Activated T-helper 2 cell treated with anti-CD3 and anti-CD28 coated beads, Interferon-gamma antibody, Interleukin-2, Interleukin-4, amounts not matched to agents 10 μg/mL and 5 μg/mL and 100 μg/mL, durations not matched to agents 14 hours and 24 hours and 36 hours (primary cell): Measurements from ENCODE around the gene ASL. TPM values are rescaled to one million over a fixed set of nuclear protein-coding genes. Genes with fewer than 3 reads are reported as not detected.
"Not testable (repeated sequence)": the region's sequence is repeated elsewhere in the genome, so short reads cannot be mapped to it uniquely, and the experiment has no call there.

Experiments
- DNase-seq: peaks from one replicate; pipeline ENCODE4 v3.0.0; 2021; ENCODE audit warnings: low spot score
- H3K27ac Mint-ChIP-seq: one replicate; pipeline ENCODE4 v1.8.0; 2021; ENCODE audit warnings: mixed read lengths
- H3K27me3 Mint-ChIP-seq: one replicate; pipeline ENCODE4 v1.8.0; 2021; ENCODE audit warnings: low read depth, mixed read lengths
- H3K36me3 Mint-ChIP-seq: one replicate; pipeline ENCODE4 v1.8.0; 2021; ENCODE audit warnings: low read depth, mixed read lengths
- H3K4me1 Mint-ChIP-seq: one replicate; pipeline ENCODE4 v1.8.0; 2021; ENCODE audit warnings: low read depth, mixed read lengths
- H3K4me3 Mint-ChIP-seq: one replicate; pipeline ENCODE4 v1.8.0; 2021; ENCODE audit warnings: low read depth, mild to moderate bottlenecking, moderate library complexity, mixed read lengths
- H3K9me3 Mint-ChIP-seq: one replicate; pipeline ENCODE4 v1.8.0; 2021; ENCODE audit warnings: mixed read lengths
- intact Hi-C: fragments of 100-400 bp; cut with micrococcal nuclease; formaldehyde crosslinking; loops from one replicate; pipeline ENCODE4 v1.15.1; 2023
- total RNA-seq: library from RNA; stranded (reverse); gene quantifications from 2 replicates; pipeline ENCODE4 v1.2.3, GENCODE V29; 2022

Gene ASL
- total RNA-seq, 1 donor from 2014 or later: 49.1 TPM

DNA sequence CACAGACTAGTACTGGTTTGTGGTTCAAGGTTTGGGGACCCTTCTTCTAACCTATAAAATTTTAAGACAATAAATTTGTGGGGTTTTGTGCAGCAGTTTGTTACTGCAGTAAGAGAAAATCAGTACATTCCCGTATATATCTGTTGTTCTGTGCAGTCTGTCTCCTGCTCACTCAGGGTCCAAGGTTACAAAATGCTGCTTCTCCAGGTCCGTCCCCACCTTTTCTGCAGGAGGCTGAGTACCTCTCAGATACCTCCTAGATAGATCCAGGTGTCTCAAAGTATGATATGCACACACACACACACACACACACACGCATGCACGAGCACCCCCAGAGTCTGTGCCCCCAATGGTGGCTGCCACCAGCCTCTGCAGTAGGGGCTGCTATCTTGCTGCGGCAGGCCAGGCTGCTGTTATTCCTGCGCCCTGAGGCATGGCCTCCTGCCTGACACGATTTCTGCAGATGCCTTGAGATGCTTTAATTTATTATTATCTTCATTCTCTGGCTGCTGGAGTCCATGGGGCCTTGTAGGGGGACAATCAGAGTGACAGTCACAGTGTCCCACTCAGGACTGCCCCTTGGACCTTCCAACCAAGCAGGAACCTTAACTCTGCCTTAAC is 25.2 kb upstream of the ASL start:
- no peaks in the 10 kb centered on the region for H3K36me3 Mint-ChIP-seq
- H3K4me1 Mint-ChIP-seq: no peaks in the 10 kb centered on the region
- intact Hi-C loops: no loop called here
- H3K9me3 Mint-ChIP-seq: no peaks in the 10 kb centered on the region
- H3K27ac Mint-ChIP-seq: no peak overlapping the region
- H3K27me3 Mint-ChIP-seq: peaks cover under 1% of the 10 kb centered on the region
- DNase-seq: no peak
- no peak overlapping the region for H3K4me3 Mint-ChIP-seq

- no peak for DNase-seq
- Mint-ChIP-seq H3K27ac (no peak overlapping the region), H3K36me3 (no peaks in the 10 kb centered on the region)
These were observed 24.6 kb upstream of the ASL start for GRCh38 chr7:66050990-66051448.

DNA sequence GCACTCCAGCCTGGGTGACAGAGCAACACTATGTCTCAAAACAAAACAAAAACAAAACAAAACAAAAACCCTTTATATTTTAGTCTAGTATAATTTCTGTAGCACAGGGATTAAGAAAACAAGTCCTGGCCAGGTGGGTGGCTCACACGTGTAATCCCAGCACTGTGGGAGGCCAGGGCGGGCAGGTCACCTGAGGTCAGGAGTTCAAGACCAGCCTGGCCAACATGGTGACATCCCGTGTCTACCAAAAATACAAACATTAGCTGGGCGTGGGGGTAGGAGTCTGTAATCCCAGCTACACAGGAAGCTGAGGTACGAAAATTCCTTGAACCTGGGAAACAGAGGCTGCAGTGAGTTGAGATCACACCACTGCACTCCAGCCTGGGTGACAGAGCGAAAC is 23.2 kb upstream of the ASL start:
- no peaks in the 10 kb centered on the region for H3K4me1 Mint-ChIP-seq
- intact Hi-C loops: no loop called here
- H3K4me3 Mint-ChIP-seq: no peak overlapping the region
- no peak overlapping the region for H3K27ac Mint-ChIP-seq
- no peaks in the 10 kb centered on the region for H3K9me3 Mint-ChIP-seq
- no peaks in the 10 kb centered on the region for H3K27me3 Mint-ChIP-seq
- DNase-seq: no peak
- H3K36me3 Mint-ChIP-seq: no peaks in the 10 kb centered on the region

More at GRCh38 chr7:66050990-66051448, 24.6 kb upstream of the ASL start:
- H3K4me3 Mint-ChIP-seq: no peak overlapping the region
- no peaks in the 10 kb centered on the region for H3K4me1 Mint-ChIP-seq
- no peaks in the 10 kb centered on the region for H3K27me3 Mint-ChIP-seq
- no peaks in the 10 kb centered on the region for H3K9me3 Mint-ChIP-seq
- intact Hi-C loops: no loop called here

- no peaks in the 10 kb centered on the region for H3K27me3 Mint-ChIP-seq
- no peak overlapping the region for H3K27ac Mint-ChIP-seq
- intact Hi-C loops: no loop called here
- no peaks in the 10 kb centered on the region for H3K4me1 Mint-ChIP-seq
- H3K4me3 Mint-ChIP-seq: no peak overlapping the region
- no peaks in the 10 kb centered on the region for H3K9me3 Mint-ChIP-seq
- no peak for DNase-seq
- no peaks in the 10 kb centered on the region for H3K36me3 Mint-ChIP-seq
These were observed 21.6 kb upstream of the ASL start for GRCh38 chr7:66054063-66054462.

DNA sequence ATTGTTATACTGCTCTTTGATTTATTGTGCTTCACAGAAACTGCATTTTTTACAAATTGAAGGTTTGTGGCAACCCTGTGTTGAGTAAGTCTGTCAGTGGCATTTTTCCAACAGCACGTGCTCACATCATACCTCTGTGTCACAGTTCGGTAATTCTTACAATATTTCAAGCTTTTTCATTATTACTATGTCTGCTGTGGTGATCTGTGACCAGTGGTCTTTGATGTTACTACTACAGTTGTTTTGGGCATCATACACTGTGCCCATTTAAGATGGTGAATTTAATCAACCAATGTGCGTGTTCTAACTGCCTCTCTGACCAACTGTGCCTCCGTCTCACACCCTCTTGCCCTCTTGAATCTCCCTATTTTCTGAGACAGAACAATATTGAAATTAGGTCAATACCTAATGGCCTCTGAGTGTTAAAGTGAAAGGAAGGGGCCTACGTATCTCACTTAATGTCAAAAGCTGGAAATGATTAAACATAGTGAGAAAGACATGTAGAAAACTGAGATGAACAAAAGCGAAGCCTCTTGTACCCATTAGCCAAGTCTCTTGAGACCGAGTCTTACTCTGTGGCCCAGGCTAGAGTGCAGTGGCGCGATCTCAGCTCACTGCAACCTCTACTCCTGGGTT is 20.2 kb upstream of the ASL start:
- Mint-ChIP-seq H3K9me3 (no peaks in the 10 kb centered on the region), H3K4me1 (no peaks in the 10 kb centered on the region), H3K36me3 (no peaks in the 10 kb centered on the region), H3K27me3 (no peaks in the 10 kb centered on the region), H3K27ac (no peak overlapping the region), H3K4me3 (no peak overlapping the region)
- no peak for DNase-seq
- intact Hi-C loops: no loop called here

- H3K4me1 Mint-ChIP-seq: no peaks in the 10 kb centered on the region
- no peak overlapping the region for H3K4me3 Mint-ChIP-seq
- intact Hi-C loops: no loop called here
- H3K27me3 Mint-ChIP-seq: no peaks in the 10 kb centered on the region
- H3K9me3 Mint-ChIP-seq: no peaks in the 10 kb centered on the region
- H3K27ac Mint-ChIP-seq: no peak overlapping the region
- H3K36me3 Mint-ChIP-seq: no peaks in the 10 kb centered on the region
- DNase-seq: no peak
These were observed 14.8 kb upstream of the ASL start for GRCh38 chr7:66060796-66061195.

- no peak overlapping the region for H3K4me3 Mint-ChIP-seq
- peaks cover 6% of the 10 kb centered on the region for H3K27me3 Mint-ChIP-seq
- intact Hi-C loops: loop anchor here (10.0 kb wide), 1 partner anchor 85 kb away; the partner anchor contains the start of gene GUSB
- H3K36me3 Mint-ChIP-seq: no peaks in the 10 kb centered on the region
- no peaks in the 10 kb centered on the region for H3K9me3 Mint-ChIP-seq
- H3K4me1 Mint-ChIP-seq: no peaks in the 10 kb centered on the region
- no peak for DNase-seq
- no peak overlapping the region for H3K27ac Mint-ChIP-seq
These were observed 5.9 kb upstream of the ASL start for GRCh38 chr7:66069732-66070131.

- Mint-ChIP-seq H3K9me3 (no peaks in the 10 kb centered on the region), H3K4me1 (peaks cover under 1% of the 10 kb centered on the region), H3K27me3 (peaks cover 6% of the 10 kb centered on the region), H3K36me3 (no peaks in the 10 kb centered on the region), H3K4me3 (no peak overlapping the region), H3K27ac (no peak overlapping the region)
- no peak for DNase-seq
- intact Hi-C loops: loop anchor here (10.0 kb wide), 1 partner anchor 85 kb away; the partner anchor contains the start of gene GUSB
These were observed 5.4 kb upstream of the ASL start for GRCh38 chr7:66070222-66070621.

DNA sequence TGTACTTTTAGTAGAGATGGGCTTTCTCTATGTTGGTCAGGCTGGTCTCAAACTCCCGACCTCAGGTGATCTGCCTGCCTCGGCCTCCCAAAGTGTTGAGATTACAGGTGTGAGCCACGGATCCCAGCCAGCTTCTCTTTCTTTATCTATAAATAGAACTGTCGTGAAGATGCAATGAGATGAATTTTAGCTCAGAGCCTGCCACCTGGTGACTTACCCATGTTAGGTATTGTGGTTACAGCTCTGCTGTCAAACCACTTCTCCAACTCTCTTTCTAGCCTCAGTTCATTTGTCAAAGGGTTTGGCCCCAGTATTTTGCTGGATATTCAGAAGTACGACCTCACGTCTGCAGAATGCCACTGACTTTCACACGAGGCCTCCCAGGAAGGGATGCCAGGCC is 3.4 kb upstream of the ASL start:
- not testable (repeated sequence) for H3K27me3 Mint-ChIP-seq, H3K36me3 Mint-ChIP-seq, H3K27ac Mint-ChIP-seq, H3K9me3 Mint-ChIP-seq, H3K4me3 Mint-ChIP-seq, DNase-seq
- intact Hi-C loops: loop anchor here (10.0 kb wide), 1 partner anchor 87 kb away; the partner anchor contains the start of gene GUSB
- H3K4me1 Mint-ChIP-seq: peaks cover 10% of the 10 kb centered on the region

DNA sequence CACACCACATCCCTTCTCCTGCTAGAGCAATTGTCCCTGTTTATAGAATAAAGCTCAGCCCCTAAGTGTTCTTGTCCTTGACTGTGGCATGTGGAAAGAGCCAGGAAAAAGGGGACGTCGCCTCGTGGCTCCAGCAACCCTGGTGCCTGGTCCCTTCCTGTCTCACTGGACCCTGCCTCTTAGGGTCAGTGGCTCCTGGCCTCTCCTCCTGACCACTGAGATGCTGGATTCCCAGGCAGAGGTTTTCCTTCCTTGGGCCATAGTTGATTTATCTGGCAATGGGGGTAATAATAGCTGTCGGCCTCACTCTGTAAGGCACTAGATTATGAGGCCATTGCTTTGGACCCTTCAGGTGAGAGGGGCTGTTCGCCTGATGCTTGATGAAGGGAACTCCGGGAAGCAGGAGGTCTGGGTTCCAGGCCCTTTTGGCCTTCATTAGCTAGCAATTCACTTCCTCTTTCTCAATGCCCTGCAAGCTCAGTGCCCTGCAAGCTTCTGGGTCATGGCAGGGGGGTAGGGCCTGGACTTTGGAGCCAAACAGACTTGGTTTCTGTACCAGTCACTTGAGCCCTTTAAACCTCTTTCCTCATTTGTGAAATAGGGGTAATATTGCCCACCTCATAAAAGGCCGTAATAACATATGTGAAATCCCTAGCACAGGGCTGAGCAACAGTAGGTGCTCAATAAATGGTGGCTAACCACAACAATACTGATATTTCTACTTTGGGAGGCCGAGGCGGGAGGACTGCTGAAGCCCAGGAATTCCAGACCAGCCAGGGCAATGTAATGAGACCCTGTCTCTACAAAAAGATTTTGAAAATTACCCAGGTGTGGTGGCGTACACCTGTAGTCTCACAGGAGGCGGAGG is 1.1 kb downstream of the ASL start:
- intact Hi-C loops: loop anchor here (10.0 kb wide), 1 partner anchor 92 kb away; the partner anchor contains the start of gene GUSB
- no peak for DNase-seq
- Mint-ChIP-seq H3K9me3 (no peaks in the 10 kb centered on the region), H3K36me3 (no peaks in the 10 kb centered on the region), H3K27ac (peak overlapping the region; percentile 44), H3K27me3 (peaks cover 3% of the 10 kb centered on the region), H3K4me1 (peaks cover 14% of the 10 kb centered on the region), H3K4me3 (peak overlapping the region; percentile 85)

GRCh38 chr7:66078067-66078466 is 2.4 kb downstream of the ASL start:
- no peaks in the 10 kb centered on the region for H3K9me3 Mint-ChIP-seq
- intact Hi-C loops: loop anchor here (10.0 kb wide), 1 partner anchor 93 kb away; the partner anchor contains the start of gene GUSB
- H3K36me3 Mint-ChIP-seq: peaks cover 3% of the 10 kb centered on the region
- no peak for DNase-seq
- peak overlapping the region; percentile 67 for H3K4me3 Mint-ChIP-seq
- peaks cover 3% of the 10 kb centered on the region for H3K27me3 Mint-ChIP-seq
- H3K4me1 Mint-ChIP-seq: peaks cover 14% of the 10 kb centered on the region
- no peak overlapping the region for H3K27ac Mint-ChIP-seq

DNA sequence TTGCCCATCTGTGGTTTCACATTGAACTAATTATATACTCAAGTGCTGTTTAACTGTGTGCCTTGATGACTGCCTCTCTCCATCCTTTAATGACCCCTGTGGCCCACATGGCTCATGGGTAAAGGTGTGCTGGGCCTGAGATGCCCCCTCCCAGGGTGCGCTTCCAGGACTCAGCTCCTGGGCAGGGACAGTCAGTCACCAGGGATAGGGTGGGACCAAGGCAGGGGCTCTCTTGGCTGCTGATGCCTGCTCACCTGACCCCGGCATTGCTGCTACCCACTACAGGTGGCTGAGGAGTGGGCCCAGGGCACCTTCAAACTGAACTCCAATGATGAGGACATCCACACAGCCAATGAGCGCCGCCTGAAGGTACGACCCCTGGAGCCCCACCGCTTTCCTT is 6.5 kb downstream of the ASL start:
- intact Hi-C loops: no loop called here
- DNase-seq: no peak
- no peaks in the 10 kb centered on the region for H3K9me3 Mint-ChIP-seq
- no peaks in the 10 kb centered on the region for H3K27me3 Mint-ChIP-seq
- H3K36me3 Mint-ChIP-seq: peaks cover 9% of the 10 kb centered on the region
- no peak overlapping the region for H3K27ac Mint-ChIP-seq
- peaks cover 3% of the 10 kb centered on the region for H3K4me1 Mint-ChIP-seq
- H3K4me3 Mint-ChIP-seq: no peak overlapping the region
